Gastroesophageal sphincter (tissue), 3 donors: ENCODE results near the gene C1QB.

ENCODE experiments used
- EP300 ChIP-seq: sonication (generic); formaldehyde crosslinking; IDR thresholded peaks from one replicate; pipeline ENCODE4 v1.6.1; 2017; ENCODE audit warnings: antibody characterized with exemption, mild to moderate bottlenecking
- POLR2A ChIP-seq, 2 donors: fragments of 450-650 bp; IDR thresholded peaks; one replicate each; pipeline ENCODE4 v1.6.1; 2017; ENCODE audit warnings: antibody characterized with exemption in 2 of 2, mild to moderate bottlenecking in 2 of 2, moderate library complexity in 1 of 2
- POLR2AphosphoS5 ChIP-seq: sonication (generic); formaldehyde crosslinking; IDR thresholded peaks from one replicate; pipeline ENCODE4 v1.6.1; 2017; ENCODE audit warnings: antibody characterized with exemption
- TF ChIP-seq, protein P1 (sequence below), 4 experiments: fragments of 200-600 bp in 2 of 4; fragments of 450-650 bp in 2 of 4; sonication (generic) in 1 of 4; IDR thresholded peaks; one replicate each; pipeline ENCODE4 v1.5.1; 2017 to 2019; ENCODE audit warnings: antibody characterized with exemption in 4 of 4, mild to moderate bottlenecking in 2 of 4, moderate library complexity in 2 of 4

- TF ChIP-seq, protein P1, sequence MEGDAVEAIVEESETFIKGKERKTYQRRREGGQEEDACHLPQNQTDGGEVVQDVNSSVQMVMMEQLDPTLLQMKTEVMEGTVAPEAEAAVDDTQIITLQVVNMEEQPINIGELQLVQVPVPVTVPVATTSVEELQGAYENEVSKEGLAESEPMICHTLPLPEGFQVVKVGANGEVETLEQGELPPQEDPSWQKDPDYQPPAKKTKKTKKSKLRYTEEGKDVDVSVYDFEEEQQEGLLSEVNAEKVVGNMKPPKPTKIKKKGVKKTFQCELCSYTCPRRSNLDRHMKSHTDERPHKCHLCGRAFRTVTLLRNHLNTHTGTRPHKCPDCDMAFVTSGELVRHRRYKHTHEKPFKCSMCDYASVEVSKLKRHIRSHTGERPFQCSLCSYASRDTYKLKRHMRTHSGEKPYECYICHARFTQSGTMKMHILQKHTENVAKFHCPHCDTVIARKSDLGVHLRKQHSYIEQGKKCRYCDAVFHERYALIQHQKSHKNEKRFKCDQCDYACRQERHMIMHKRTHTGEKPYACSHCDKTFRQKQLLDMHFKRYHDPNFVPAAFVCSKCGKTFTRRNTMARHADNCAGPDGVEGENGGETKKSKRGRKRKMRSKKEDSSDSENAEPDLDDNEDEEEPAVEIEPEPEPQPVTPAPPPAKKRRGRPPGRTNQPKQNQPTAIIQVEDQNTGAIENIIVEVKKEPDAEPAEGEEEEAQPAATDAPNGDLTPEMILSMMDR (IDR thresholded peaks at IDR 0.05): no peak
- TF ChIP-seq POLR2A (IDR thresholded peaks at IDR 0.05): no peak
- no peak for TF ChIP-seq EP300
- TF ChIP-seq POLR2AphosphoS5: no peak
These were observed 5.5 kb downstream of the C1QB start for GRCh38 chr1:22658385-22659163.
